Coronary artery (tissue), 2 donors: Measurements from ENCODE around the gene TBC1D32.

Experiments
- DNase-seq: peaks from one replicate; pipeline ENCODE4 v3.0.0-alpha.2; 2017; ENCODE audit warnings: low spot score
- H3K27ac ChIP-seq, 2 donors: fragments of 200-600 bp; sonication (generic); one replicate each; pipeline ENCODE4 v1.5.1; 2016 to 2019
- H3K4me3 ChIP-seq: fragments of 200-600 bp; sonication (generic); 2 replicates; pipeline ENCODE4 v1.5.1; 2016; ENCODE audit warnings: mild to moderate bottlenecking, moderate library complexity
- CTCF ChIP-seq: fragments of 200-600 bp; sonication (generic); IDR thresholded peaks from one replicate; pipeline ENCODE4 v1.5.1; 2019; ENCODE audit warnings: antibody characterized with exemption

Gene TBC1D32

GRCh38 chr6:121247386-121247785 lies 86.9 kb downstream of the TBC1D32 start:
- no peak overlapping the region for H3K27ac ChIP-seq
- DNase-seq = no peak
- TF ChIP-seq CTCF = no peak
- no peak overlapping the region for H3K4me3 ChIP-seq

- no peak for DNase-seq
- no peak overlapping the region for H3K27ac ChIP-seq
- no peak overlapping the region for H3K4me3 ChIP-seq
- no peak for TF ChIP-seq CTCF
Measured at GRCh38 chr6:121242386-121242785, 91.9 kb downstream of the TBC1D32 start.

- Histone ChIP-seq H3K4me3 (no peak overlapping the region), H3K27ac (no peak overlapping the region)
- DNase-seq = no peak
- TF ChIP-seq CTCF = no peak
Measured at GRCh38 chr6:121237859-121238258, 96.4 kb downstream of the TBC1D32 start.

- DNase-seq = no peak
- H3K27ac ChIP-seq = no peak overlapping the region
- TF ChIP-seq CTCF = no peak
- no peak overlapping the region for H3K4me3 ChIP-seq
Measured at GRCh38 chr6:121236984-121237383, 97.3 kb downstream of the TBC1D32 start.

- Histone ChIP-seq H3K27ac (no peak overlapping the region), H3K4me3 (no peak overlapping the region)
- DNase-seq = no peak
- TF ChIP-seq CTCF = no peak
Measured at GRCh38 chr6:121235386-121235785, 98.9 kb downstream of the TBC1D32 start.

GRCh38 chr6:121223930-121224329 lies 110.3 kb downstream of the TBC1D32 start:
- no peak for TF ChIP-seq CTCF
- no peak overlapping the region for H3K4me3 ChIP-seq
- DNase-seq = no peak
- H3K27ac ChIP-seq = no peak overlapping the region

- TF ChIP-seq CTCF = no peak
- DNase-seq = no peak
- Histone ChIP-seq H3K4me3 (no peak overlapping the region), H3K27ac (no peak overlapping the region)
Measured at GRCh38 chr6:121223212-121223611, 111.1 kb downstream of the TBC1D32 start.
